GM23248 (cell line): ENCODE measurements around the gene EPB41L4B.

ENCODE experiments used
- EZH2 ChIP-seq: fragments of 200-600 bp; sonication (generic); IDR thresholded peaks from 2 replicates; pipeline ENCODE4 v1.6.1; 2018; ENCODE audit warnings: antibody characterized with exemption, mild to moderate bottlenecking; ENCODE audit not compliant: insufficient read depth, poor library complexity, severe bottlenecking
- EZH2phosphoT487 ChIP-seq: fragments of 200-600 bp; sonication (generic); IDR thresholded peaks from 2 replicates; pipeline ENCODE4 v1.6.1; 2018; ENCODE audit warnings: antibody characterized with exemption, moderate library complexity, mild to moderate bottlenecking, low read depth; ENCODE audit not compliant: insufficient read depth

DNA sequence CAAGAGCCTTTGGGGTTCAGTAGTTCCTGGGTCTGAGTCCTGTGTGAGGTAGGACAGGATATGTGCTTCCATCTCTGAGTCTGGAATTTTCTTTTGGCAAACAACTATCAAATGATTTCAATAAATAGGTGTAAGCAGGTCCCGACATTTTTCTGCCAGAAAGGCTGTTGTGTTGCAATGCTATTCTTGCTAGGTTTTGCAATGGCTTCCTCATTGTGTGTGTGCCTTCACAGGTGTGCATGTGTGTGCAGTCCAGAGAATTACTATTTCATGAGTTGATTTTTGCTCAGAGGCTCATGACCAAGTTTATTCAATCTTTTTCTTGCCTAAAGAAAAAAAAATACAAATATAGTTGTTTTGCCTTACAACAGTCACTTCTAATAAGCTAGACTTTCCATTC, 89.3 kb downstream of the EPB41L4B start:
- TF ChIP-seq EZH2: no peak
- TF ChIP-seq EZH2phosphoT487: no peak
